ENCODE results near the gene CPSF3.
"Not testable (repeated sequence)": the region's sequence is repeated elsewhere in the genome, so short reads cannot be mapped to it uniquely, and the experiment has no call there.

Gene CPSF3

DNA sequence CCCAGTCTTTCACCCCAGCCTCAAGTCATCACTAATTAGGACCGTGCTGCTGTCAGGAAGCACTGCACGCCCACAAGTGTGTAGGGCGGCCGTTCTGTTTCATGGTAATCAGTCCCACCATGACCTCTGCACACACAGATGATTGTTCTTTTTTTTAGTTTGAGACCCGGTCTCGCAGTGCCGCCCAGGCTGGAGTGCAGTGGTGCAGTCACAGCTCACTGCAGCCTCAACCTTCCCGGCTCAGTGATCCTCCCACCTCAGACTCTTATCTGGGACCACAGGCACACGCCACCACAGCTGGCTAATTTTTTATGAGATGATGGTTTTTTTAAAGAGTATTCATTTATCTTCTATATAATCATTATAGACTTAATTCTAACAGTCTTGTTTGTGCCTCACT lies 49.1 kb downstream of the CPSF3 start:
- no peak for DNase-seq

DNA sequence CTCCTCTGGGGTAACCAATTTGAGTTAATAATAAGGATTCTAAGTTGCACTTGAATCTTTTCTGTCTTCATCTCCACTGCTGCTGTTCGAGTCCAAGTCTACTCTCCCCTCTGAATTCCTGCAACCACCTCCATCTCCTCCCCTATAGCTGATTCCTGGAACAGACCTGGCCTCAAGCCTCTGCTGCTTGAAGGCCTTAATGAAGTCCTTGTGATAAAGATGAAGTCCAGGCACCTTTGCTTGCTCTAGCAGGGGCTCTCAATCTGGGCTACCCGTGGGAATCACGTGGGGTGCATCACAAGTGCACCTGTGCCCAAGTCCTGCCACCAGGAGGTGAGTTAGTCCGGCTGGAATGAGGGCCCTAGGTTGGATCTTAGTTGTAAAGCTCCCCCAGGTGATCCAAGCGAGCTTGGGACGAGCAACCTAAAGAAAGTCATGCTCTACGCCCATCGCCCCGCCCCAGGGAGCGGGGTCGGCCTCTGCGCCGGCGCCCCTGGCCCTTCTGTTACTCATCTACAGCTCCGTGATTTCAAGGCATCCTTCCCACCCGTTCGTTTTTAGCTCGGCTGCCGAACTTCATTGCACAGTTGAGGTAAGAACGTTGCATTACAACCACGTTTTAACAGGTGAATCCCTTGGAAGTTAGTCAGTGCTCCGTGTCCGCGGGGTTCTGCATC lies 50.0 kb downstream of the CPSF3 start:
- DNase-seq, result no peak

DNA sequence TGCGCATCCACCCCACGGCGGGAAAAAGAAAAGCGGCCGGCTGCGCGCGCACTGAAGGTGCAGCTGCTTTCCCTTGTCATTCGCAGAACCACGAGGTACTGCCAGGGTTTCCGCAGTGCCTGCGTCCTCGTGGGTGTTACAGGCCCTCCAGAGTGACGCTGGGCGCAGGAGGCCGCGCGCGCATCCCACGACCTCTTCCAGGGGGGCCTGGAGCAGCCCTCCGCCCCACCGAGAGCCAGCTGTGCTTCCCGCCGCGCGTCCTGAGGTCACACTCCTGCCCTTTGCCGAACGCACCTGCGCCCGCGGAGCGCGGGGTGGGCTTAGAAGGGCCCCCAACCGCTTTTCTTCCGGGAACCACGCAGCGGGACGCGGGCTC lies 50.5 kb downstream of the CPSF3 start:
- peak; percentile 61 for DNase-seq

DNA sequence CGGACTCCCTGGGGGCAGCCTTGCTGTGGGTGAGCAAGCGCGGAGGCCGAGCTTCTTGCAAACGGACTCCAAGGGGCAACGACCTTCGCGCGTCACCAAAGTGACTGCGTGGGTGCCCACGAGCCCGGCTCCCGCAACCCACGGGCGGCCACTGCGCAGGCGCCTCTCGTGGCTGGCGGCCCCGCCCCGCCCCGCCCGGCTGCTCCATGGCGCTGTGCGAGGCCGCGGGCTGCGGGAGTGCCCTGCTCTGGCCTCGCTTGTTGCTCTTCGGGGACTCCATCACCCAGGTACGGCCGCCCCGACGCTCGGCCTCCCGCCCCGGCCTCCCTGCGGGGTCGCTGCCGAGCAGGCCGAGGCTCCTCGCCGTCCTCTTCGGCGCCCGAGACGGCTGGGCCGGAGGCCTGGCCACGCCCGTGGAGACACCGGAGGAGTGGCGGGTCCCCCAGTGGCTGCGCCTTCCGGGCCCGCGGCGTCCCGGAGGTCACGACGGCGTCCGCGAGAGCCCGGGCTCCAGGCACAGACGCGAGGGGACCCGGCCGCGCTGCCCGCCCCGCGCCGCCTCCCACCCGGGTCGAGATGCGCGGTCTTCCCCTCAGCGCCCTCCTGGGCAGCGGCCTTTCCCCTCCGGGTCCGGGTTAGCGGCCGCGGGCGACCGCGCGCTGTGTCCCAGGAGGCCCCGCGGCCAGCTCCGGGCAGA lies 51.1 kb downstream of the CPSF3 start, which contains the start of gene IAH1:
TSS of gene IAH1 (plus strand) at position 191 of the 697 bp plus-strand sequence. CDS start at position 207, 16 bp downstream.
- DNase-seq, result peak; percentile 64

DNA sequence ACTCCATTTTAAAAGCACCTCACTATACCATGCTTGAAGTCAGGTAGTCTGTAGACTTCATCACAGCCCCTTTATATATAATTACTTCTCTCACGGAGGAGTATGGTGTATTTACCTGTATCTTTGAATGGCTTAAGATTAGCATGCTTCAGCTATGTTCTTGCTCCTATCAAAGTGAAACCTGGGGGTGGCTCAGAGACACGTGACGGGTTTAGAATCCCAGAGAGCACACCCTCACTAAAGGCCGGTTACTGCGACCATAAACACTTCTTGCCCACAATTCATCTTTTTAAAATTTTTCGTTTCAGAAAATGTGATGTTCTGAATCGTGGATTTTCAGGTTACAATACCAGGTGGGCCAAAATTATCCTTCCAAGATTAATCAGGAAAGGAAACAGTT lies 54.5 kb downstream of the CPSF3 start:
- DNase-seq, result no peak

DNA sequence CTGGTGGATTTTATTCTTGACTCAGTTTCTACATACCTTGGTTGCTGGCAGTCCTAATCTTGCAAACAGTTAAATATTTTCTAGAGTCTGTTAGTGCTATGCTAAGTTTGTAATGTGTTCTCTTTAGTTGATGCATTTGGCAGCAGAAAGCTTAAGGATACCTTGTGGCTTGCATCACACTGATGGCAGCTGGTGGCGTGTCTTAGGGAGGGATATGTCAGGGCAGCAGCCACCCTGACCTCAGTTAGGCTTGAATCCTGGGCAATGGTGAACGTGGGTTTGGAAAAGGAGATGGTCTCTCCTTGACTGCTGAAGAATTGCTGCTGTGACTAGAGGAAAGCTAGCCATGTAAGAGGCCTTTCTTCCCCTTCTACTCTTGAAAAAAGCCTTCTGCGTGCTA lies 55.1 kb downstream of the CPSF3 start:
- DNase-seq, result no peak

DNA sequence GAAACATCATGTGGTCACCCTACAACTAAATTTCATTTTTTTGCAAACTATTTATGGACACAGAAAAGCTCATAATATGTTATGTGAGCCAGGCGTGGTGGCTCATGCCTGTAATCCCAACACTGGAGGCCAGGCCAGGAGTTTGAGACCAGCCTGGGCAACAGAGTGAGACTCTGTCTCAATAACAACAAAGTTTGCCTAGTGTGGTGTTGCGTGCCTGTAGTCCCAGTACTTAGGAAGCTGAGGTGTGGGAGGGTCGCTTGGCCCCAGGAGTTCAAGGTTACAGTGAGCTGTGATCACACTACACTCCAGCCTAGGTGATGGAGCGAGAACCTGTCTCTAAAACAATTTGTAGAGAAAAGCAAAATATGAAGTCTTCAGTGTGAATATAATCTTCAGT lies 56.7 kb downstream of the CPSF3 start:
- no peak for DNase-seq

DNA sequence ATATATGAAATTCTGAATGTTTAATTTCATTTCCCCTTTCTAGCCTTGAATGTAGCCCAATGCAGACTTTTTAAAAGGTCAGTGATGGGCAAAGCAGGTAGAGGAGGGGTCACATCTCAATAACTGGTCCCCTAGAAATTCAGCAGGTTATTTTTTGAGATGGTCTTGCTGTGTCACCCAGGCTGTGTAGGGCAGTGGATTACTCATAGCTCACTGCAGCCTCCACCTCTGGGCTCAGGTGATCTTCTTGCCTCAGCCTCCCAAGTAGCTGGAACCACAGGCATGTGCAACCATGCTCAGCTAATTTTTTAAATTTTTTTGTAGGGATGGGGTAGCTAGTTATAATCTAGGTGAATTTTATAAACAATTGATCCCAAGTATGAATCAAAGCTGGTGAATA lies 59.7 kb downstream of the CPSF3 start:
- DNase-seq, result no peak

DNA sequence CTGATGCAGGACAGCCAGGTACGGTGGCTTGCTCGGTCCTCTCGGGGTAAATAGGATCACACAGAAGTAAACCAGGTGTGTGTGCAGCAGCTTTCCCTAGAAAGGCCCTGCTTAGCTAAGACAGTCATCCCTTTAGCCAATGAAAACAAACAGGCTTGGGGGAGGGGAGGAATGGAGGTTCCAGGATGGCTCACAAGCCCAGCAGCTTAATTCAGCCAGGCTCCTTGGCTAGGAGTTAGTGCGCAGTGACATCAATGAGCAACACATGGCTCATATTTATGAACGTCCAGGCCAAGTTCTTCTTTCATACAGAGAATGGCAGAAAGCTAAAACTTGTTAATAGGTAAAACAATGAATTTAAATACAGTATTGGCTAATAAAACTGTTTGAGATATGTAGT lies 61.1 kb downstream of the CPSF3 start:
- DNase-seq, result no peak

DNA sequence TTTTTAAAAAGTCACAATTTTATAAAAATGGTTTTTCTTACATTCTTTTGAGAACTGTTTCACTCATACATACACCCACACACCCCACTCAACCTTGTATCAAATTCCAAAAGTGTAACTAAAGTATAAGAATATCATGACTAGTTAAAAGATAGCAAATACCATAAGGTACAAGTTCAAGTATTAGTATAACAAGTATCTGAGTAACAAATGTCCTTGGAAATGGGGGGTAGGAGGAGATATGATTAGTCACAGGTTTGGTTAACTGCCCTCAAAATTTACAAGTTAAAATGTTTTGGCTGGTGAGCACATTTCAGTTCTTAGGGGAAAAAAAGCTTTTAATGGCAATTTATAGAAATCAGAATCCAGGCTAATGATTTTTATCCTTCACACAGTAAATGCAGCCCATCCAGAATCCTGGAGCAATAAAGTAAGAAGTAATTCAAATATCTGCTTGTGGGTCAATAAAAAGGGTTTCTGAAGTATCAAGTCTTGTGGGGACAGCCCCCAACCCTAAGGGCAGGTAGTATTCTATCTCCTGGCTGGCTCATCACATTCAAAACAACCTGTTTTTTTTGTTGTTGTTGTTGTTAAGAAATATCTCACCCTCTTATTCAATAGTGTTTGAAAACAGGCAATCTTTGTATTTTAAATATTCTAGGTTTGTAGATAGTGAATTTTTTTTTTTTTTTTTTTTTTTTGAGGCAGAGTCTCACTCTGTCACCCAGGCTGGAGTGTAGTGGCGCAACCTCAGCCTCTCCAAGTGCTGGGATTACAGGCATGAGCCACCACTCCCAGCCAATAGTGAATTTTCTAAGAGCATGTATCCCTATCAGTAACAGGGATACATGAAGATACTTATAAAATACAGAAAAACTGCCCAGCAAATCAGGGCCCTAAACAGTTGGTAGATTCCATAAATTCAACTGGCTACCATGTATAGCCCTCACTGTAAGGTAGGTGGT lies 65.4 kb downstream of the CPSF3 start:
- DNase-seq, result no peak

DNA sequence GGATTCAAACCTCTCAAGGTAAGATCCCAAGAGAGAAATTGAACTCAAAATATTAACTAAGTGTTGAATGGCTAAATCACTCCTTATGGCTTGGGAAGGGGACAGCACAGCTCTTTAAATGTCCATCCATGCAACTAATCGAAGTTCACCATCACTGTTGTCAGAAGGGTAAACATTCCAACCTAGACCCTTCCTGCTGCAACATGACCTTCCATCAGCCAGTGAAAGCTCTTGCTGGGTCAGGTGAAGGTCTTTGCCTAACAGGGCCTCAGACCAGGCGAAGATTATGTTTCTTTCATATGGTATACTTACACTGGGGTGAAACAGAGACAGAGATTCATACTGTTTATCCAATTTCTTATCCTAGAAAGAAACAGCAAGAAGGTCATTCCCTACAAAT lies 67.3 kb downstream of the CPSF3 start:
- no peak for DNase-seq

DNA sequence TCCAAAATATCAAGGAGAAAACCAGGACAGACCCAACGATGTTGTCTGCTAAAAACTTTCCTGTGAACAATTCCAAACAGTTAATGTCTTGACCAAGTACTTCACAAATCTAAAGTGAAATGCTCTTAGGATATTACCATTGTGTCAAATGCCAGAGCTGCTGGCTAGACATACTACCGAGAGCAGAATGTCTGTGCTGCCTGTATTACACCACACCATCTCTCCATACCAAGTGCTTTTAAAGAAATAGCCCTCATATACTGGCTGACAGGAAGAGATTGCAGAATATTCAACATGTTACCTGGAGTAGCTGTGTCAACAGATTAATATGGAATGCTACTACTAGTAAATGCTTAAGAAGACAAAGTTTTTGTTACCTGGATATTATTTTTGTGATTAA lies 69.5 kb downstream of the CPSF3 start:
- no peak for DNase-seq

DNA sequence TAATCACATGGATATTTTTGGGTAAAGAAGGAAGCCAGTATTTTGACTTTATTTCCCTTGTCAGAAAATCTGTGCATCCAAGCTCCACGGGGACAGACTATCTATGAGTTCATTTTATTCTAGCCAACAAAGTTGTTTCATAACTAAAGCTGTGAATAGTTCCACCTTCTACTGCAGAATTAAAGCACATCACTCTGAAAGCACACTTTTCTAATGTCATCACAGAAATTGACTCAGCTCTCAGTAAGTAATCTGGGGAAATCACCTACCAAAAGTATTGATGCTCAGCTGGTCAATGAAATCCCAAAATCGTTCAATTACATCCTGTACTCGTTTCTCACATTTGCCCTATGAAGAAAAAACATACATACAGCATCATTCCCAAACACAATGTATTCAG lies 70.0 kb downstream of the CPSF3 start:
- no peak for DNase-seq

DNA sequence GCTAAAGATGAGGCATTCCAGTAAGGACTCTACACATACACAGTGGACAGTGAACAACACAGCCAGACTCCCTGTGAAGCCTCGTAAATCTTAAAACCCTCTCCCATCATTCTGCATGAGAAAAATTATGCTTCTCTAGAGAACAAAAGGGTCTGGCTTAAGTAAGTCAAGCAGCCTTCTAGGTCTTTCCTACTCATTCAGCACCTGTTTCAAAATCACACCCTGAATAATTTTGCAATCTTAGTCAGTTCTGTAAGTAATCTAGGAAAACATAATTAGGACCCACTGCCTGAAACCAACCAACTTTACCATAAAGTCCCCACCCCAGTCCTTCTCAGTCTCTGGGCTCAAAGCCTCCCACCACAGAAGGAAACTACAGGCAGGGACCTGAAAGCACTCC lies 70.6 kb downstream of the CPSF3 start:
- DNase-seq, result no peak

DNA sequence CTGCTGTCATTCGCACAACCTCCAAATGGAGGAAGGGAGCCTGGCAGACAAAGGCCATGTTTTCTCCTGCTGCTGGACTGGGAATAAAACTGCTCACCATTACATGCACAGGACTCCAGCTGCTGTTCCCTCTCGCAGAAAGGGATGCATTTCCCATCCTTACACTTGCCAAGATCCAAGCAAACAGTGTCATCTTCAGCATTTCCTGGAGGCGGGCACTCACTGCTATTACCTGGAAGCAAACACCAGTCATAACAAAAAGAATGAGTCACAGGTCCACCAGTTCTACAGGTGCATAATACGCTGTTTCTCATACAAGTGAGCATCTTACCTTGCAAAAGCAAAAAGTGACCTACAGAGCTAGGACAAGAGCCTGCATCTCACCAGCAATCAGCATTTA lies 73.6 kb downstream of the CPSF3 start:
- DNase-seq, result no peak

DNA sequence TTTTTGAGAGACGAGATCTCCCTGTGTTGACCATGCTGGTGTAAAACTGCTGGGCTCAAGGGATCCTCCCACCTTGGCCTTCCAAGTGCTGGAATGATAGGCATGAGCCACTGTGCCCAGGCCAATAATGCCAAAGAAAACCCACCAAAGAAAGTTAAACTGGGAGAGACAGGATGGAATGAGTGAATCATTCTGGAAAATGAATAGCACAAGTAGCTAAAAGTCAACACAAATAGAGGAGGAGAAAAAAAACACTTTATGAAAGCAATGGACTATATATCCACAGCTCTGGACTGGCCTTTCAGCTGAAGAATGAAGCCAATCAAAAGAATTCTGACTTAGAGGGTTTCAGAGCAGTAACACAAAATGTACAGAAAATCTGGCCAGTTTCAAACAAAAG lies 74.8 kb downstream of the CPSF3 start:
- no peak for DNase-seq

DNA sequence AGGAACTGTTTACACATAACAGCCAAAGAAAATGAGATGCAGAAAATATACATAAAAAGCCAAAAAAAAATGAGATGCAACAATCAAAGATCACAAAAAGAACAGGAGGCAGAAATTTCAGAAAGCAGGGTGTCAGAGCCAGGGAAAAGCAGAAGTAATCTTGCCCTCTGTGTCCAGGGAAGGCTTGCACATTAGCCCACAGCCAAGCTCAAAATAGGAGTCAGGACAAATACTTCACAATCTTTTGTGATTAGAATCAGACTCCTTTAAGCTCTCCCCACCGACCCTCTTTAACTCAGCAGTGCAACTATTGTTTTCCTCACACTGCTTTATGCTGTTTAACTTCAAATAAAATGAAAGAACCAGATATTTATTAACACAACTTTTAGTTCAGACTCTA lies 85.5 kb downstream of the CPSF3 start:
- DNase-seq, result no peak

DNA sequence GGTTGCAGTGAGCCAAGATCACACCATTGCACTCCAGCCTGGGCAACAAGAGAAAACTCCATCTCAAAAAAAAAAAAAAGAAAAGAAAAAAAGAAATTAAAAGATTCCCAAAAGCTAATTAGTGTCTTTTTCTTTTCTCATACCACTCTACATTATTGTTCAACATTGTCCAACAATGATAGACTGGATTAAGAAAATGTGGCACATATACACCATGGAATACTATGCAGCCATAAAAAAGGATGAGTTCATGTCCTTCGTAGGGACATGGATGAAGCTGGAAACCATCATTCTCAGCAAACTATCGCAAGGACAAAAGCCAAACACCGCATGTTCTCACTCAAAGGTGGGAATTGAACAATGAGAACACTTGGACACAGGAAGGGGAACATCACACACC lies 90.5 kb downstream of the CPSF3 start:
- DNase-seq, result not testable (repeated sequence)

DNA sequence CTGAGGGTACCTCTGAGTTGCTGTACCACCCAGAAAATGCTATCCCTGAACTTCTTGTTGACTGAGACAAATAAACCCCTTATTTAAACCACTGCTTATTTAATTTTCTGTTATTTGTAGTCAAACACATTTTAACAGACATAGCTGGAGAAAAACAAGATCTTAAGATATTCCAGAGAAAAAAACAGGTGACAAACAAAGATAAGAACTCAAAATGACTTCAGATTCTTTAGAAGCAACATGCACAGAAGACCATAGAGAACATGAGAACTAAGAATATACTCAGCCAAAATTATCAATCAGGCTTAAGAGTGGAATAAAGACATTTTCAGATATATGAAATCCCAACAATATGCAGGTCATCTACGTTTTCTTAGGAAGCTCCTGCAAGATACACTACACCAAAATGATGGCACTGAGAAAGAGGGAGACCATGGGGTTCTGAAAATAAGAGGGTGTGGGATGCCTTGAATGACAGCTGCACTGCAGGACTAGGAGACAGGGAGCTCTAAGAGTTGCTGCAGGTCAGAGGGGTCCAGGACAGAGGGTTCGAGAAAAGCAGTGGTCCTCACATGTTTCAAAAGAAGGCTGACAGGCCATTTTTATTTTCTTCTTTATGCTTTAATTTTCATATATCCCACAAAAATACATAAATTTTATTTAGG lies 93.8 kb downstream of the CPSF3 start:
- DNase-seq, result no peak

DNA sequence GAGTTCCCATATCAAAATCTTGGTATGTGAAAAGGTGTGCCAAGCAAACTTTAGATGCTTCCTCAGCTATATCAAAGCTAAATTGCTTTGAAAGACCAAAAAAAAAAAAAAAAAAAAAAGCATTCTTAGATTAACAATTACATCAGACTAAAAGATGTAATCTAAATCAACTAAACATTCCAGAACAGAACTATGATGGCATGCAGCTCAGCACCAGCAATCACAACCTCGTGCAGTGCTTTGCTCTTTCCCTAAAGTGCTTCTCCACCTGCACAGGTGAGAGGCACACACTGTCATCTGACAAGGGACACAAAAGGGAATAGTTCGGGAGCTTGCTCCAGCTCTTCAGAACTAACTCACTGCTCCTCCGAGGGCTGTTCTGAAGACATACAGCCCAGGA lies 94.7 kb downstream of the CPSF3 start:
- DNase-seq, result no peak

DNA sequence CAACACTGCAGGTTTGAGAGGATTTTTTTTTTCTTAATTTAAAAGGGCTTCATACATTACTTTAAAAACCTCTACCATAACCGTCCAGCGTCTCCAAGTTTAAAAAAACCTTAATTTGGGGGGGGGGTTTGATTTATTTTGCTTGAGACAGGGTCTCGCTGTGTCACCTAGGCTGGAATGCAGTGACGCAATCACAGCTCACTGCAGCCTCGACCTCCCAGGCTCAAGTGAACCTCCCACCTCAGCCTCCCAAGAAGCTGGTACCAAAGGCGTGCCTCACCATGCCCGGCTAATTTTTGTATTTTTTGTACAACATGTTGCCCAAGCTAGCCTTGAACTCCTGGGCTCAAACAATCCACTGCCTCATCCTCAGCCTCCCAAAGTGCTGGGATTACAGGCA lies 95.3 kb downstream of the CPSF3 start:
- no peak for DNase-seq

DNA sequence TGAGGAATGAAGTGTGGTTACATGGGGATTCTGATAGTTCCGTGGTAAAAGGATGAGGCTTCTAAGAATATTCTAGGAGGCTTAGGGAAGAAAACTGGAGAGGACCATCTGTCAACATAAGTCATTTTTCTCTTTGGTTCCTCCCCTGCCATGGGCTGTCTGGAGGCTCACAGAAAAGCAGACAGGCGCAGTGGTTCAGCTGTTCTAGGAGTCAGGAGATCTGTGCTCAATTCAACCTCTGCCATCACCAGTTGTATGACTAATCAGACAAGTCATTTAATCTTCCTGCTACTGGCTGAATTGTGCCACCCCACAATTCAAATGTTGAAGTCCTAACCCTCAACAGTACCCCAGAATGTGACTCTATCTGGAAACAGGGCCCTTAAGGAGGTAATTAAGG lies 95.8 kb downstream of the CPSF3 start:
- no peak for DNase-seq

All from femur (tissue), 1 donor.